Mesangial cell (primary cell): Measurements from ENCODE around the gene TSPAN17. TPM values are rescaled to one million over a fixed set of nuclear protein-coding genes. Genes with fewer than 3 reads are reported as not detected.

ENCODE experiments used
- total RNA-seq: library from RNA; depleted of rRNA; stranded (reverse); fragments of >200 nt; gene quantifications from 2 replicates; pipeline ENCODE4 v1.2.3, GENCODE V29; 2015

TSPAN17 gene, protein sequence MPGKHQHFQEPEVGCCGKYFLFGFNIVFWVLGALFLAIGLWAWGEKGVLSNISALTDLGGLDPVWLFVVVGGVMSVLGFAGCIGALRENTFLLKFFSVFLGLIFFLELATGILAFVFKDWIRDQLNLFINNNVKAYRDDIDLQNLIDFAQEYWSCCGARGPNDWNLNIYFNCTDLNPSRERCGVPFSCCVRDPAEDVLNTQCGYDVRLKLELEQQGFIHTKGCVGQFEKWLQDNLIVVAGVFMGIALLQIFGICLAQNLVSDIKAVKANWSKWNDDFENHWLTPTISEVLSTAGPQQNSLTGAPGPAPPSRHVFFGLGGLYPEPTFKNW
- total RNA-seq: 35.8 and 50.2 TPM in 2 replicates

DNA sequence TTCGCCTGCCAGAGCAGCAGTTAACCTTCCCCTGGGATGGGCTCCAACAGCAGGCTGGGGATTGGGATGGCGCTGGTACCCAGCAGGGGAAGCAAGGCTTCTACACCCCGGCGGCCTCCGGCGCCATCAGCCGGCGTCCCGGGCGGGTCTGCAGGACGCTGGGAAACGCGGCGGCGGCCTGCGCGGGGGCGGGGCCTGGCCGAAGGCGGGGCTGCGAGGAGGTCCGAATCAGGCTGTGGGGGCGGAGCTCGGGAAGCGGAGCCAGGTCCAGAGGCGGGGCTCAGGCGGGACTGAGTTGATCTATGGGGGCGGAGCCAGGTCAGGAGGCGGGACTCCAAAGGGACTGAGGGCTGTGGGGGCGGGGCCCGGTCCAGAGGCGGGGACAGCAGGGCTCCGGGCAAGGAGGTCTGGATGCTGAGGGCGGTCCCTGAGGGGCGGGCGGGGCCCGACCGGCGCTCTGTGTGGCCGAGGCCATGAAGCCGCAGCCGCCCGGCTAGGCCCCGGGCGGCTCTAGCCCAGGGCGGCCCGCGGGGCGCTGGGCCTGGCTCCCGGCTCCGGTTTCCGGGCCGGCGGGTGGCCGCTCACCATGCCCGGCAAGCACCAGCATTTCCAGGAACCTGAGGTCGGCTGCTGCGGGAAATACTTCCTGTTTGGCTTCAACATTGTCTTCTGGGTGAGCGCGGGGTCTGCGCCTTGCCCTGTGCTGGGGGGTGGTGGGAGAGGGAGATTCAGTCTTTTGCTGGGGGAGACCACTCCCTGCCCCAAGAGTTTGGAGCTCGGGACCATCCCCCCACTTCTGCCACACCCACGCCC lies at the start of gene TSPAN17:
TSS of gene TSPAN17 (plus strand) at position 455 of the 813 bp plus-strand sequence. CDS start at position 587, 132 bp downstream.

DNA sequence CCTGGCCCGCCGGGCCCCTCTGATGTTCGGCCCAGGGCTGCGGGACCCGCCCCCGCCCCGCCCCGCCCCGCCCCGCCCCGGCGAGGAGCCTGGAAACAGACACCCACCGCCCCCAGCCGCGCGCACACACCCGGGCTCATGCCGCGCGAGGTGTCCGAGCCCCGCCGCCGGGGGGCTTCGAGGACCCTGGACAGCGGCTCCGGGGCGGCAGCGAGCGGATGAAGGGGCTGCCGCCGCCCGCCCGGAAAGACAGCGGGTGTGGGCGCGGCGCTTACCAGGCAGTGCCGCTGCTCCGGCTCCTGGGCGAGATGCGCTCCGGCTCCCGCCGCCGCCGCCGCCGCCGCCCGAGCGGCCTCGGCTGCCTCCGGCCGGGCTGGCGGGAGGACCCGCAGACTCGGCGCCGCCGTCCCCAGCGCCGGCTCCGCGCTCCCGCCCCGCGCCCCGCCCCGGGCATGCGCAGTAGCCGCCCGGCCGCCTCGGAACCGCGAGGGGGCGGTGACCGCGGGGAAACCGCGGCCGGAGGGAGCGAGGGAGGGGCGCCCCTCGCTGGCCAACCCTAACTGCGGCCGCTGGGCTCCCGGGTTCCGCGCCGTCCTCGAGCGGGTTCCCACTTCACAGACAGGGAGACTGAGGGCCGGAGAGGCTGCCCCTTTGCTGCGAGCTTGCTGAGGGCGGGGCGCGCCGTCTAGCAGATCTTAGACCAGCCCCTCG lies 37.4 kb upstream of the TSPAN17 start, which contains the start of gene GPRIN1:
TSS of gene GPRIN1 (minus strand) at position 433 of the 711 bp plus-strand sequence. CDS start 10,322 bp downstream, outside the sequence.

DNA sequence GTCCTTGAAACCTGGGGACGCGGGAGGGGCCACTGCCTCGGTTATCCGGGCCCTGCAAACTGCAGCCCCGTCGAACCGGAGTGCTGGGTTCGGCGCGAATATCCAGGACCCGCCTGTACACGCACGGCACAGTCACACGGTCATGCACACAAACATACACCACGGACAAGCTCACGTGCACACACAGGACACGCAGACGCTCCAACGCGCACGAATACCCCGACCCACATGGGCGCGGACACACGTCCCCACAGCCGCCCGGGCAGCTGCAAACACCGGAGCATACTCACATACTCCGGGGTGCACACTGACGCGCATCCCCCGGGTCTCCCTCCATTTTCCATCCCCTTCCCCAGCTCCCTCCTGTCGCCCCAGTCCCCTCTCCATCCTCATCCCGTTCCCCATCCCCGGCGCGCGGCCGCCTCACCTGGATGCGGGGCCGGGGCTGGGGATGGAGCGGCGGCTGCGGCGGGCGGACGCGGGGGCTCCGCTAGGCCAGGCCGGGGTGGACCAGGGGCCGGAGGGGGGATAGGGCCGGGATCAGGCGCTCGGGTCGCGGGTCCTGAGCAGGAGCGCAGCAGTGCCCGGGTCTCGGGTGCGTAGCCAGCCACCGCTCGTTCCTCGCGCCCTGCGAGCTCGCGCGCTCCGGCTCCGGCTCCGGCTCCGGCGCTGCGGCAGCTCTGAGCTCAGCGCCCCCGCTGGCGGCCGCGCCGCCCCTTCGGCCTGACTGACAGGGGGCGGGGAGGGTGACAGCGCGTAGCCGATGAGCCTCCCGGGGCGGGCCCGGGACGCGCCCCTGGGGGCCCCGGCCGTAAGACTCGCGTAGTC lies 17.2 kb upstream of the TSPAN17 start, which contains the start of the genes EIF4E1B and SNCB:
TSS of gene EIF4E1B (plus strand) at position 823 of the 828 bp plus-strand sequence. CDS start 12,113 bp downstream, outside the sequence.
TSS of gene SNCB (minus strand) at position 682 of the 828 bp plus-strand sequence. CDS start 880 bp downstream, outside the sequence.

Other genes starting within 250 kb of the TSPAN17 start
- 85.2 and 90.8 TPM in 2 replicates for gene CLTB, start 230.9 kb upstream of the TSPAN17 start, total RNA-seq
- gene FAF2, start 199.1 kb upstream of the TSPAN17 start, total RNA-seq: 27.4 and 30.0 TPM in 2 replicates
- 12.4 and 31.3 TPM in 2 replicates for gene RNF44, start 110.1 kb upstream of the TSPAN17 start, total RNA-seq
- not detected in 2 replicates for gene CDHR2, start 98.1 kb upstream of the TSPAN17 start, total RNA-seq
- gene GPRIN1, start 37.3 kb upstream of the TSPAN17 start, total RNA-seq: 7.6 and 37.2 TPM in 2 replicates
- gene SNCB, start 16.9 kb upstream of the TSPAN17 start, total RNA-seq: not detected in 2 replicates
- not detected in 2 replicates for gene EIF4E1B, start 16.8 kb upstream of the TSPAN17 start, total RNA-seq
- gene UNC5A, start 163.1 kb downstream of the TSPAN17 start, total RNA-seq: 0.25 and 0.33 TPM in 2 replicates